ENCODE results near the gene PLPP3. TPM values are rescaled to one million over a fixed set of nuclear protein-coding genes. Genes with fewer than 3 reads are reported as not detected.

Gene PLPP3
- total RNA-seq, 1 experiment from 2014 or later = 26.7 TPM

DNA sequence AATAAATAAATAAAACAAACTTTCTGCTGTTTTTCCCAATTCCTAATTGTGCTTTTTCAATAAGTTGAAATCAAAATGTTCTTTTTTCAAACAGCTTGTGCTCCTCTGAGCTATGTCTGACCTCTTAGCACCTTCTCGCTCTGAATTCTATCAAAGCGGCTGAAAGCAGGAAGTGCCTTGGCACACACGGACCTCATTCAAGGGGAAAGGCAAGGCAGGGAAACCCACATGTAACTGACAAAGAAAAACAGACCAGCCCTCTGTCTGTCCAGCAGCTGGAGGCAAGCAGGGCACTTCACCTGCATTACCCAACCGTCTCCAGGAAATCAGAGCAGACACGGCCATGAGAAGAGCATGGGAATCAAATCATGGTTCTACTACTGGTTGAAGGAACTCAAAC is 56.7 kb downstream of the PLPP3 start:
- Histone ChIP-seq H3K79me1 (ENCODE audit: insufficient read depth, low read depth, low read length, poor library complexity, severe bottlenecking) (peaks cover 6% of the 10 kb centered on the region), H2BK15ac (ENCODE audit: low read depth, low read length) (no peak overlapping the region), H3K23ac (ENCODE audit: insufficient read length, low read depth, low read length) (no peak overlapping the region), H4K5ac (ENCODE audit: insufficient read length, low read depth, low read length) (no peak overlapping the region), H3K9ac (ENCODE audit: extremely low read depth, insufficient read length, low read length) (no peak overlapping the region), H3K18ac (ENCODE audit: insufficient read length, low read depth, low read length) (no peak overlapping the region), H3K4ac (ENCODE audit: low read depth, low read length) (no peak overlapping the region), H3K79me2 (ENCODE audit: insufficient read depth, low read length) (peaks cover 6% of the 10 kb centered on the region; the same call in 1 of the 2 replicates), H2BK12ac (ENCODE audit: insufficient read length, low read depth, low read length) (no peak overlapping the region), H3K14ac (ENCODE audit: insufficient read depth, low read length) (no peak overlapping the region), H3K4me2 (ENCODE audit: insufficient read depth, insufficient read length, low read length) (no peak overlapping the region), H4K8ac (replicated peaks; ENCODE audit: insufficient read length, low read depth, low read length) (no peak overlapping the region), H2AFZ (ENCODE audit: low read length) (no peak overlapping the region), H2AK5ac (ENCODE audit: insufficient read length, low read length) (no peak overlapping the region), H3K56ac (ENCODE audit: insufficient read length, low read depth, low read length) (no peak overlapping the region), H3K27me3 (ENCODE audit: insufficient read depth, low read length) (no peaks in the 10 kb centered on the region), H3K27ac (ENCODE audit: insufficient read length, low read depth, low read length) (no peak overlapping the region), H3K23me2 (ENCODE audit: insufficient read length, low read depth, low read length, poor library complexity, severe bottlenecking) (peaks cover 3% of the 10 kb centered on the region), H3T11ph (ENCODE audit: low read length) (no peak overlapping the region), H3K4me1 (ENCODE audit: insufficient read depth, low read length) (peaks cover 10% of the 10 kb centered on the region), H2BK20ac (ENCODE audit: low read depth, low read length, poor library complexity, severe bottlenecking) (no peak overlapping the region), H4K91ac (ENCODE audit: insufficient read length, low read depth, low read length) (no peak overlapping the region), H2BK120ac (ENCODE audit: low read depth, low read length, poor library complexity, severe bottlenecking) (no peak overlapping the region), H4K20me1 (ENCODE audit: control insufficient read depth, insufficient read depth, insufficient read length) (no peaks in the 10 kb centered on the region), H3K9me3 (ENCODE audit: control insufficient read depth, low read depth, low read length) (no peaks in the 10 kb centered on the region), H2BK5ac (ENCODE audit: insufficient read length, low read length) (no peak overlapping the region)
- Mint-ChIP-seq H3K27me3 (ENCODE audit: low read depth) (no peaks in the 10 kb centered on the region), H3K27ac (peak overlapping the region in 1 of 3 experiments; percentile 64; a peak in 2 of 7 replicates), H3K36me3 (ENCODE audit: insufficient read depth in 1 of 3, low read depth in 3 of 3) (peaks cover 21 to 70% (median 68%) of the 10 kb centered on the region in 3 experiments; a peak in 6 of 7 replicates), H3K4me1 (peaks cover 48 to 49% of the 10 kb centered on the region in 2 experiments), H3K9me3 (no peaks in the 10 kb centered on the region), H3K4me3 (no peak overlapping the region)
- no CpG with 5 or more reads among the region's 5 CpGs for WGBS (ENCODE audit: extremely low coverage, insufficient read length, low lambda C conversion rate)
- DNase-seq = no peak
- TF ChIP-seq, protein P1, sequence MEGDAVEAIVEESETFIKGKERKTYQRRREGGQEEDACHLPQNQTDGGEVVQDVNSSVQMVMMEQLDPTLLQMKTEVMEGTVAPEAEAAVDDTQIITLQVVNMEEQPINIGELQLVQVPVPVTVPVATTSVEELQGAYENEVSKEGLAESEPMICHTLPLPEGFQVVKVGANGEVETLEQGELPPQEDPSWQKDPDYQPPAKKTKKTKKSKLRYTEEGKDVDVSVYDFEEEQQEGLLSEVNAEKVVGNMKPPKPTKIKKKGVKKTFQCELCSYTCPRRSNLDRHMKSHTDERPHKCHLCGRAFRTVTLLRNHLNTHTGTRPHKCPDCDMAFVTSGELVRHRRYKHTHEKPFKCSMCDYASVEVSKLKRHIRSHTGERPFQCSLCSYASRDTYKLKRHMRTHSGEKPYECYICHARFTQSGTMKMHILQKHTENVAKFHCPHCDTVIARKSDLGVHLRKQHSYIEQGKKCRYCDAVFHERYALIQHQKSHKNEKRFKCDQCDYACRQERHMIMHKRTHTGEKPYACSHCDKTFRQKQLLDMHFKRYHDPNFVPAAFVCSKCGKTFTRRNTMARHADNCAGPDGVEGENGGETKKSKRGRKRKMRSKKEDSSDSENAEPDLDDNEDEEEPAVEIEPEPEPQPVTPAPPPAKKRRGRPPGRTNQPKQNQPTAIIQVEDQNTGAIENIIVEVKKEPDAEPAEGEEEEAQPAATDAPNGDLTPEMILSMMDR (conservative IDR thresholded peaks at IDR 0.05) = no peak

Measured in H9 (cell line).